ENCODE measurements around the gene SARS1. TPM values are rescaled to one million over a fixed set of nuclear protein-coding genes. Genes with fewer than 3 reads are reported as not detected.

The SARS1 gene
- total RNA-seq, 1 experiment from 2014 or later: 158 TPM

GRCh38 chr1:109239409-109240068, 25.8 kb downstream of the SARS1 start:
- intact Hi-C loops (cut with micrococcal nuclease): no loop called here
- no TSS peak for BruUV-seq (replicated peaks)
- Histone ChIP-seq H3K79me2 (ENCODE audit: low read length) (no peaks in the 10 kb centered on the region), H3K27me3 (ENCODE audit: low read length) (no peaks in the 10 kb centered on the region), H3K9me2 (replicated peaks; ENCODE audit: low read length) (no peaks in the 10 kb centered on the region), H3K9me3 (ENCODE audit: low read length) (no peaks in the 10 kb centered on the region), H4K20me1 (ENCODE audit: low read length) (no peaks in the 10 kb centered on the region), H3K4me3 (ENCODE audit: low read length) (no peak overlapping the region), H3F3A (ENCODE audit: low read length, unreplicated experiment) (no peaks in the 10 kb centered on the region), H3K27ac (ENCODE audit: low read length) (peak overlapping the region; percentile 66), H3K4me1 (ENCODE audit: insufficient read depth, low read length) (peaks cover 14% of the 10 kb centered on the region), H3K4me2 (ENCODE audit: low read length) (no peak overlapping the region), H3K36me3 (ENCODE audit: low read depth, low read length) (peaks cover 43% of the 10 kb centered on the region), H3K9ac (ENCODE audit: low read length) (no peak overlapping the region), H2AFZ (ENCODE audit: low read length) (no peak overlapping the region)
- no peak for TF ChIP-seq EZH2phosphoT487 (IDR thresholded peaks at IDR 0.05; ENCODE audit: borderline replicate concordance, low read length)
- TF ChIP-seq EZH2 (IDR thresholded peaks at IDR 0.05; ENCODE audit: low read length, unreplicated experiment): no peak
- TF ChIP-seq CTCF (conservative IDR thresholded peaks at IDR 0.05; ENCODE audit: low read depth, low read length): peak; percentile 62
- DNase-seq (peak; percentile 46), ATAC-seq (peak; percentile 46)
- CTCF ChIA-PET: interaction anchor here (0.6 to 1.5 kb wide), 6 partner anchors 24 to 416 kb away, joined by 3 to 6 read pairs (median 4); partner anchors contain the start of gene SORT1
- POLR2A ChIA-PET (ENCODE audit: unreplicated experiment): no interaction called here

GRCh38 chr1:109240158-109241152, 26.7 kb downstream of the SARS1 start:
- intact Hi-C loops (cut with micrococcal nuclease): loop anchor here (1.0 kb wide), 1 partner anchor 9 kb away; the partner anchor contains the start of gene CELSR2
- POLR2A ChIA-PET (ENCODE audit: unreplicated experiment): no interaction called here
- Histone ChIP-seq H3K4me3 (ENCODE audit: low read length) (no peak overlapping the region), H3K9ac (ENCODE audit: low read length) (no peak overlapping the region), H3K79me2 (ENCODE audit: low read length) (no peaks in the 10 kb centered on the region), H3K4me1 (ENCODE audit: insufficient read depth, low read length) (peaks cover 14% of the 10 kb centered on the region), H2AFZ (ENCODE audit: low read length) (0 out of 2 replicates have a peak overlapping the region, but pooled peaks have one; percentile 31), H4K20me1 (ENCODE audit: low read length) (no peaks in the 10 kb centered on the region), H3K9me2 (replicated peaks; ENCODE audit: low read length) (no peaks in the 10 kb centered on the region), H3K36me3 (ENCODE audit: low read depth, low read length) (peaks cover 36% of the 10 kb centered on the region), H3K27me3 (ENCODE audit: low read length) (no peaks in the 10 kb centered on the region), H3K4me2 (ENCODE audit: low read length) (peak overlapping the region; percentile 58), H3K9me3 (ENCODE audit: low read length) (no peaks in the 10 kb centered on the region), H3F3A (ENCODE audit: low read length, unreplicated experiment) (no peaks in the 10 kb centered on the region), H3K27ac (ENCODE audit: low read length) (peak overlapping the region; percentile 66)
- BruUV-seq (replicated peaks): no TSS peak
- TF ChIP-seq EZH2 (IDR thresholded peaks at IDR 0.05; ENCODE audit: low read length, unreplicated experiment) (no peak), CTCF (conservative IDR thresholded peaks at IDR 0.05; ENCODE audit: low read depth, low read length) (no peak), EZH2phosphoT487 (IDR thresholded peaks at IDR 0.05; ENCODE audit: borderline replicate concordance, low read length) (no peak)
- ATAC-seq: peak; percentile 55
- peak; percentile 48 for DNase-seq
- CTCF ChIA-PET: interaction anchor here (0.6 to 1.1 kb wide), 2 partner anchors 39 to 158 kb away, joined by 3 to 4 read pairs; partner anchors contain the start of gene SORT1
